ENCODE measurements around the gene TBX18.

TBX18 gene

DNA sequence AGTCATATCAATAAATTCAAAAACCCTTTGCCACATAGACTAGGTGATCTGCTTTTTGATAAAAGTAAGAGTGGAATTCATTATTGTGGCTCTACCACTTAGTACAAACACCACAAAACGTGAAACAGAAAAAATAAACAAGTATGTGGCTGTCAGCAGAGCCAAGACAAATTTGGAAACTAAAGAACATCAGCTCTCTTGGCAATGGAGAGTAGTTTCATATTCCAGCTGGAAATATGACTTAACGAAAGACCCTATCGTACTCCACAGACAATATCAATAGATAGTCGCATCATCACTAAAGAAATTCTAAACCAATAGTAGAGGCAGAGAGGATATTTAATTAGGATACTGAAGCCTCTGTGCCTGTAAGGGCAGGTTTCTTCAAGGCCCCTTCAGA lies 20.8 kb downstream of the TBX18 start:
- DNase-seq: no peak

DNA sequence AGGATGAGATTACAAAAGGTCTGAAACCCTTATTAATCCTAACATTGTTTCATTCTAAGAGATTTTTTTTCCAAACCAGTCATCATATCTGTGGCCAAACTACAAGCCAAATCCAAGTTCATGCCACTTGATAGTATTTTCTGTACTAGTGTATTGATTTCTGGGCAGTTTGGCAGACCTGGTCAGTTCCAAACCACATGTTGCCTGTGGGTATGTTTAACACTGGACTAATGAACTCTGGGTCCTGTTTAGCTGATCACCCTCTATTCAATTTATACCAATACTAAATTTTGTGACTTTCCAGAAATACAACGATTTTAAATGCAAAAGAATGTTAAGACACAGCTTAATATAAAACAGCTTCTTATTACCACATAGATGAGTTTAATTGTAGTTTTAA lies 24.0 kb downstream of the TBX18 start:
- no peak for DNase-seq

GRCh38 chr6:84739866-84740208 lies 24.6 kb downstream of the TBX18 start:
- DNase-seq: no peak

GRCh38 chr6:84738996-84739865 lies 25.2 kb downstream of the TBX18 start:
- DNase-seq: no peak

- DNase-seq: no peak
Observed at GRCh38 chr6:84733889-84734288, 30.5 kb downstream of the TBX18 start.

- no peak for DNase-seq
Observed at GRCh38 chr6:84731901-84732300, 32.5 kb downstream of the TBX18 start.

- no peak for DNase-seq
Observed at GRCh38 chr6:84731401-84731800, 33.0 kb downstream of the TBX18 start.

DNA sequence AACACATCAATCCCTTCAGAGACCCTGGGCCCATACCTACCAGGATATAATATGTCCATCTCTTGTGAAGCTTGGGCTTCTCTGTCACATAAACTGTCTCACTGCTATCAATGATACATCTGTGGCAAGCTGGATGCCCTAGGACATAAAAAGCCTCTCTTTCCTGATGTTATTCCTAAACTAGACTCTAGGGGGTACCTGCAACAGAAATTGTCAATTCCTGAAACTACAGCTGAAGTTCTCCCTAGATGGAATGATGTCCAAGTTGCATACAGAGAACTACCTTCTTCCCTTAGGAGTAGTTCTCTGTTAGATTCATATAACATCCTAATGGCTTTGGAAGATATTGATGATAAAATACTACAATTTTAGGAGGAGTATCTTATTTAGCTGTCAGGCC lies 35.8 kb downstream of the TBX18 start:
- no peak for DNase-seq

- DNase-seq: no peak
Observed at GRCh38 chr6:84719152-84719551, 45.2 kb downstream of the TBX18 start.

- no peak for DNase-seq
Observed at GRCh38 chr6:84718038-84718955, 46.1 kb downstream of the TBX18 start.

DNA sequence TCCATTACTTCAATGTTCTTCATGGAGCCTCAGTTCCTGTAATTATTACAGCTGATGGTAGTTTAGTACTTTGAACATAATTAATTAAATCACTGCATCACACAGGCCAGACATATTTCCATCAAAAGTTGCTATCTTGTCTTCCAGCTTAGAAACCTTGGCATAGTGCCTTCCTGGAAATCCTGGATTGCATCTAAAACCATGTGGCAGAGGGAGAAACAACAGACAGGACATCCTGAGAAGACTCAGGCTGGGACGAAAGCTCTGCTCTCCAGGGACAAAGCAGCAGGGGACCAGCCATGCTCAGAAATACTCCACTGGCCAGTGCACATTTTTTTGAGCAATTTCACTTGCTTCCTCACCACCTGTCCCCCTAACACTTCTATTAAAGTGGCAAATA lies 55.3 kb downstream of the TBX18 start:
- no peak for DNase-seq

DNA sequence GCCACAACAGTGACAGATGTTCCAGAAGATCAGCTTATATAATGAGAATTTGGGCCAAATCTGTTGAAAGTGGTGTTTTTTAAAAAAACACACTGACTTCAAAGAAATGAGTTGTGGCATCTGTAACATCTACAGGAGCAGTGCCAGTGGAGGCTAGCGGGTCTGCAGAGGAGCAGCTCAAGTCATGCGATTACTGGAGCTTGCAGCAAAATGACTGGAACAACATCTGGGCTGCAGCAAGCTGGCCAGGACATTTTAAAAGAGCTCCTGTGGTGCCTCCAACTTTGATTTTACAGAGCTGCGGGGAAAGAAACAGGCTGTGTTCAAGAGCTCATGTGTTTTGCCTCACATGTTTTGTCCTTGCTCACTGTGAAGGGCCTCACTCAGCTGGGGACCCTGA lies 57.2 kb downstream of the TBX18 start:
- DNase-seq: no peak

DNA sequence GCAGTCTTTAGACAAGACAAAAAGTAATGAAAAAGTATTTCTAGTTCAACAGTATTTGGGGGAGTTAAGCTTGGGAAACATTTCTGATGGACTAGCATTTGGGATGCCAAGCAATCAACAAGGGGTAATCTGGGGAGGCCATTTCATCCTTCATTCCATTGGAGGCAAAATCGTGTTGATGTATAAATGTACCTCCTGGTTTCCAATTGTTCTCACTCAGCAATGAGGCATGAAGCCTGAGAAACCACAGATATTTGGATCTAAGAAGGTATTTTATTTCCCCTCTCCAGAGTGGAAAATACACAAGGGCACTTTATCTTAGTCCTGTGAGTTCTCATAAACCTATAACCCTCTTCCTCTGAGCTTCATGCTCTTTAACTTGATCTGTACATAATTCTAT lies 68.2 kb downstream of the TBX18 start:
- DNase-seq: no peak

DNA sequence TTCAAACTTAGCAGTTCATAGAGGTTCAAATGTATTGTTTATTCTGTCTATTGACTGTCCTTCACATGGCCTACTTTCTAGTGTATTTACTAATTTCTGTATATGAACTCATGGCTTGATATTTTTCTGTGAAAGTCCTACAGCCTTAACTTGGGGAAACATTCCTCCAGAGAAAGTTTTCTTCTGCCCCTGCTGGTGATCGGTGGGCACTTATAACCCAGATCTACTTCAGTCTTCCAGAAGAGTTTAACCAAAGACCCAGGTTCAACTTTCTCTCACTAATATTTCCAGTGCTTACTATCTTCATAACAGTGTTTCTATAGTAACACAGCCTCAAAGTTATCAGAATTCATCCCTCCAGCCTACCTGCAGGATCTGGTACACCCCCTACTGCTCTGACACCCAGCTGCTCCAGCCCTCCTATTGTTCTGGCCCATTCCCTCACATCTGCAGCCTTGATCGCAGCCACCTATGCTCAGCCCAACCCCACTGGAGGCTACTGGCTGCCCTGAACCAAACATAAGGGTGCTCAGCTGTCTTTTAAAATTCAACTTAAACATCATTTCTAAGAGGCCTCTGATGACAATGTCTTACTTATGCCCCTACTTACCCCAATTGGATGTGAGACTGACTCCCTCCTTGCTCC lies 72.3 kb downstream of the TBX18 start:
- no peak for DNase-seq

DNA sequence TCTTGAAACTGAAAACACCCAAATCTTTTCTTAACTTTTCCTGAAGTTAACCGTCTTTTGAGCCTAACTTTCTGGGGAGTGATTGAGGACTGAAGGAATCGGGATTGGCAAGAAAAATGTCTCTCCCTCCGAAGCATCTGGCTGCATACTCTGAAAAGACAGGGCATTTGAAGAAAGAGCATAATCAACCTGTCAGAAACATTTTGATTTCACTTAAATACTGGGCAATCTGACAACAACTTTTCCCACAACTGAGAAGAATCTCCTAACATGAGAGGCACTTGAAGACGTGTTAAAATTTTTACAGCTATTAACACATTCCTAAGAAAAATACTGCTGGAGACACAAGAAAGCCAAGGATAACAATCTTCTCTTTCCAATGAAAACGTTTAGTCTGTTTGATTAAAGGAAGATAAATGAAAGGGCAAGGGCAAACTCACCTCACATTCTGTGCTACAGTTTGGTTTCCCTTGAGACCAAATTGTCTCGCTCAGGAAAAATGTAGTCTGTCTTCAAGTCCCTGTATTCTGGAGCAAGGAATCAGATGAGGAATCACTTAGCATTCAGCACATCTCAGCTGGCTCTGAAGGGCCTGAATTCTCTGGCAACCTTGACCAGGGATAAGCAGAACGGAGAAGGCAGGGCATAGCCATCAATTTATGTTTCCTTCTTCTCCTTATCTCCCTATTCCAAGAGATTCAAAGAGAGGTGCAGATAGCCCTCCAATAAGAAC lies 76.1 kb downstream of the TBX18 start:
- no peak for DNase-seq

GRCh38 chr6:84687431-84687830 lies 77.0 kb downstream of the TBX18 start:
- no peak for DNase-seq

- peak; percentile 32 for DNase-seq
Observed at GRCh38 chr6:84685983-84686584, 78.3 kb downstream of the TBX18 start.

- DNase-seq: no peak
Observed at GRCh38 chr6:84681693-84682326, 82.6 kb downstream of the TBX18 start.

DNA sequence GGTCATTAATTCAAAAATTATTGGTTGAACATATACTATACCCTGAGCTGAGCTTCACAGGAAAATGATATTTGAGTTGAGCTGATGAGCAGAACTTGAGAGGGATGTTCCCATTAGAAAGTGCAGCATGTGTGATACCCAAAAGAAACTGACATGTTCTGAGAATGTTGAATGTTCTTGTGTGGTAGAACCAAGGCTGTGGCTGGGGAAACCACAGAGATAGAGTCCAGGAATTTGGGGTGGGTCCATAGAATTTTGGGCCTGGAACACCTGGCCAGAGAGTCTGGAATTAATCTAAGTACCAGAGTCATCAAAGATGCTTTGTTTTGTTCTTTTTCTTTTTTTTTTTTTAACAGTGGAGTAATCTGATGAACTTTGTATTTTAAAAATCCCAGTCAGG lies 88.7 kb downstream of the TBX18 start:
- no peak for DNase-seq

GRCh38 chr6:84674395-84674794 lies 90.0 kb downstream of the TBX18 start:
- DNase-seq: no peak

DNA sequence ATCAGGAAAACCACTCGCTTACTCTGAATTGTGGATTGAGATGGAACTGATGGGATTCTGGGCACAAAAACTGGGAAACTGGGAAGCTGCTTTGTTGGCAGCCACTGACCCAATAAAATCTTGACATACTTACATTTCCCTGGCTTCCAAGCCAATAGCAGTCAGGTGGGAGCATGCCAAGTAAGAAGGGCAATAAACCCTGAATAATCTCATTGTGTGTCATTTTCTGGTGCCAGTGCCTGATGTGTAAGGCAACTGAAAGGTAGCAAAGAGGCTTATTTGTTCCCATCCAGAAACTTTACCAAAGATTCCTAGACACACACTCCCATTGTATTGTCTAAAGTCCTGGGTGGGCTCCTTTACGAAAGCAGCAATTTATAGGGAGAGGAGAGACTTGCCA lies 93.2 kb downstream of the TBX18 start:
- DNase-seq: no peak

GRCh38 chr6:84669945-84670344 lies 94.5 kb downstream of the TBX18 start:
- no peak for DNase-seq

All from activated CD4-positive, alpha-beta T cell treated with anti-CD3 and anti-CD28 coated beads, Interleukin-10, Interleukin-2, amounts not matched to agents 100 ng/mL and 50 ng/mL, durations not matched to agents 16 hours and 8 hours (primary cell).